Lower lobe of right lung (tissue), 2 donors: Measurements from ENCODE around the gene ATRNL1. TPM values are rescaled to one million over a fixed set of nuclear protein-coding genes. Genes with fewer than 3 reads are reported as not detected.

Experiments
- ATAC-seq, 2 donors: fragments of 200-7000 bp; cut with Tn5 transposase; one replicate each; pipeline ENCODE4 v1.9.1; 2020 to 2022; ENCODE audit warnings: mild to moderate bottlenecking in 2 of 2, moderate library complexity in 2 of 2
- DNase-seq: peaks from one replicate; pipeline ENCODE4 v3.0.0-alpha.2; 2020
- H3K27ac ChIP-seq: fragments of 200-600 bp; one replicate; pipeline ENCODE4 v1.8.0; 2022
- H3K27me3 ChIP-seq: fragments of 200-600 bp; one replicate; pipeline ENCODE4 v1.8.0; 2022; ENCODE audit warnings: low read depth
- H3K36me3 ChIP-seq: fragments of 200-600 bp; one replicate; pipeline ENCODE4 v1.8.0; 2022; ENCODE audit warnings: mild to moderate bottlenecking
- H3K4me1 ChIP-seq: fragments of 200-600 bp; one replicate; pipeline ENCODE4 v1.8.0; 2022
- H3K4me3 ChIP-seq: fragments of 200-600 bp; one replicate; pipeline ENCODE4 v1.8.0; 2022; ENCODE audit warnings: mild to moderate bottlenecking
- H3K9me3 ChIP-seq: fragments of 200-600 bp; one replicate; pipeline ENCODE4 v1.8.0; 2022
- intact Hi-C: fragments of 100-400 bp; cut with DNase I; formaldehyde crosslinking; loops from one replicate; pipeline ENCODE4 v1.11.0; 2022
- total RNA-seq: library from RNA; stranded (reverse); fragmentation: NEBNext Ultra II Directional; extraction: Animal tissue kit (Norgen Biotek cat#: 25700); gene quantifications from one replicate; pipeline ENCODE4 v1.2.1, GENCODE V29; 2021
- TF ChIP-seq, protein P1 (sequence below): fragments of 200-600 bp; IDR thresholded peaks from one replicate; pipeline ENCODE4 v1.8.0; 2022; ENCODE audit warnings: antibody characterized with exemption, mild to moderate bottlenecking
- donor health status: DM: no; HTN: yes; CAD: no; lungs with severe emphysema.

Gene ATRNL1
- total RNA-seq, 1 donor from 2014 or later = 0.92 TPM

DNA sequence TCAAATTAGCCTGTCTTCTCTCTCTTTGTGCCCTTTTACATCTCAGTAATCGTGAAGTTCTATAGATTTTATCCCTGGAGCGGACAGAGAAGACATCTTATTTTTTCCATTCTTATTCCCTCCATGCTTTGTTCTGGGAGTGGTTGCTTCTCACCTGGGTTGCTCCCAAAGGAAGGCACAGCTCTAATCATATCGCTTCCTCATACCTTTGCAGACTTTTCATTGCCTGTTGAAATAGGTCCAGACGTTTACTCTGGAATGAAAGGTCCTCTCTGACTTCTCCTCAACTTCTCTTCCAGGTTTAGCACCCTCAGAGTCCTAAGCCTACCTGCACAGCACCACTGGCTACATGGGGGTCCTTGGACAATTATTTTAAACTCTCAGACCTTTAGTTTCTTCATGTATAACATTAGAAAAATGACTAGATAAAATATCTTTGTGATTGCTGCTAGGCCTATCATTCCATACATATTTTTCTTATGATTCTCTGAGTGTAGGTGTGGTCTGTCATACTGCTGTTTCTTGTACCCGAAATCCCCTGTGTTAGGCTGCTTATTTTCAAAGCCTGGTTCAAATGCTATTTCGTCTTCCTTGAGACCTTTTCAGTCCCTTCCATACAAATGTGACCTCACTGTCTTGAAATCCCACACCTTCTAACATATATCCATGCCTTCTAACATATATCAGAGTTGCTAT is 761.7 kb downstream of the ATRNL1 start:
- TF ChIP-seq, protein P1, sequence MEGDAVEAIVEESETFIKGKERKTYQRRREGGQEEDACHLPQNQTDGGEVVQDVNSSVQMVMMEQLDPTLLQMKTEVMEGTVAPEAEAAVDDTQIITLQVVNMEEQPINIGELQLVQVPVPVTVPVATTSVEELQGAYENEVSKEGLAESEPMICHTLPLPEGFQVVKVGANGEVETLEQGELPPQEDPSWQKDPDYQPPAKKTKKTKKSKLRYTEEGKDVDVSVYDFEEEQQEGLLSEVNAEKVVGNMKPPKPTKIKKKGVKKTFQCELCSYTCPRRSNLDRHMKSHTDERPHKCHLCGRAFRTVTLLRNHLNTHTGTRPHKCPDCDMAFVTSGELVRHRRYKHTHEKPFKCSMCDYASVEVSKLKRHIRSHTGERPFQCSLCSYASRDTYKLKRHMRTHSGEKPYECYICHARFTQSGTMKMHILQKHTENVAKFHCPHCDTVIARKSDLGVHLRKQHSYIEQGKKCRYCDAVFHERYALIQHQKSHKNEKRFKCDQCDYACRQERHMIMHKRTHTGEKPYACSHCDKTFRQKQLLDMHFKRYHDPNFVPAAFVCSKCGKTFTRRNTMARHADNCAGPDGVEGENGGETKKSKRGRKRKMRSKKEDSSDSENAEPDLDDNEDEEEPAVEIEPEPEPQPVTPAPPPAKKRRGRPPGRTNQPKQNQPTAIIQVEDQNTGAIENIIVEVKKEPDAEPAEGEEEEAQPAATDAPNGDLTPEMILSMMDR = no peak
- Histone ChIP-seq H3K4me3 (no peak overlapping the region), H3K4me1 (no peaks in the 10 kb centered on the region), H3K36me3 (no peaks in the 10 kb centered on the region), H3K27ac (no peak overlapping the region), H3K9me3 (no peaks in the 10 kb centered on the region), H3K27me3 (no peaks in the 10 kb centered on the region)
- intact Hi-C loops = no loop called here
- no peak for DNase-seq
- ATAC-seq = no peak

DNA sequence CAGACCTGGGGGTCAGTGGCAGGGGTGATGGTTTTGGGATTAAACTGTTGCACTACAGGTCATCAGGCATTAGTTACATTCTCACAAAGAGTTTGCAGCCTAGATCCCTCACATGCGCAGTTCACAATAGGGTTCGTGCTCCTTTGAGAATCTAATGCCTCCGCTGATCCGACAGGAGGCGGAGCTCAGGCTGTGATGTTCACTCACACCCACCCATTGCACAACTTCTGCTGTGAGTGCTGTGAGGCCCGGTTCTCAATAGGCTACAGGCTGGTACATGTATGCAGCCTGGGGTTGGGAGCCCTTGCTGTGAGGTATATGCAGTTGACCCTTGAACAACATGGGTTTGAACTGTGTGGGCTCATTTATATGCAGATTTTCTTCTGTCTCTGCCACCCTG is 763.4 kb downstream of the ATRNL1 start:
- Histone ChIP-seq H3K9me3 (no peaks in the 10 kb centered on the region), H3K4me3 (no peak overlapping the region), H3K27ac (no peak overlapping the region), H3K4me1 (no peaks in the 10 kb centered on the region), H3K27me3 (no peaks in the 10 kb centered on the region), H3K36me3 (no peaks in the 10 kb centered on the region)
- DNase-seq (no peak), ATAC-seq (no peak)
- intact Hi-C loops = no loop called here
- TF ChIP-seq, protein P1 = no peak

DNA sequence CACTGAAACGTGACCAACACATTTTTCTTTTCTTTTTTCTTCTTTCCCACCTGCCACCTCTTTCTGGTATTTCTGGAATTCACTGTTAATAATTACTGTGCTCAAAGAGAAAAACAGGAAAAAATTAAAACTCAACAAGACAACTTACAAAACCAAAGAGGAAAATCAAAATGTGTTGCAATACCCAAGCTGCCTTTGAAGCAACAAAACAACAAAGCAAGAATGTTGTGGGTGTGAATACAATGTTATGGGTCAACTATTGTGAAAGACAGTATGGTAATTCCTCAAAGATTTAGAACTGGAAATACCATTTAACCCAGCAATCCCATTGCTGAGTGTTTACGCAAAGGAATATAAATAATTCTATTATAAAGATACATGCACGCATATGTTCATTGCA is 764.7 kb downstream of the ATRNL1 start:
- no peaks in the 10 kb centered on the region for H3K27me3 ChIP-seq
- DNase-seq (no peak), ATAC-seq (no peak)
- no peaks in the 10 kb centered on the region for H3K36me3 ChIP-seq
- no peaks in the 10 kb centered on the region for H3K4me1 ChIP-seq
- no peaks in the 10 kb centered on the region for H3K9me3 ChIP-seq
- intact Hi-C loops = no loop called here
- H3K4me3 ChIP-seq = no peak overlapping the region
- H3K27ac ChIP-seq = no peak overlapping the region
- TF ChIP-seq, protein P1 = no peak

DNA sequence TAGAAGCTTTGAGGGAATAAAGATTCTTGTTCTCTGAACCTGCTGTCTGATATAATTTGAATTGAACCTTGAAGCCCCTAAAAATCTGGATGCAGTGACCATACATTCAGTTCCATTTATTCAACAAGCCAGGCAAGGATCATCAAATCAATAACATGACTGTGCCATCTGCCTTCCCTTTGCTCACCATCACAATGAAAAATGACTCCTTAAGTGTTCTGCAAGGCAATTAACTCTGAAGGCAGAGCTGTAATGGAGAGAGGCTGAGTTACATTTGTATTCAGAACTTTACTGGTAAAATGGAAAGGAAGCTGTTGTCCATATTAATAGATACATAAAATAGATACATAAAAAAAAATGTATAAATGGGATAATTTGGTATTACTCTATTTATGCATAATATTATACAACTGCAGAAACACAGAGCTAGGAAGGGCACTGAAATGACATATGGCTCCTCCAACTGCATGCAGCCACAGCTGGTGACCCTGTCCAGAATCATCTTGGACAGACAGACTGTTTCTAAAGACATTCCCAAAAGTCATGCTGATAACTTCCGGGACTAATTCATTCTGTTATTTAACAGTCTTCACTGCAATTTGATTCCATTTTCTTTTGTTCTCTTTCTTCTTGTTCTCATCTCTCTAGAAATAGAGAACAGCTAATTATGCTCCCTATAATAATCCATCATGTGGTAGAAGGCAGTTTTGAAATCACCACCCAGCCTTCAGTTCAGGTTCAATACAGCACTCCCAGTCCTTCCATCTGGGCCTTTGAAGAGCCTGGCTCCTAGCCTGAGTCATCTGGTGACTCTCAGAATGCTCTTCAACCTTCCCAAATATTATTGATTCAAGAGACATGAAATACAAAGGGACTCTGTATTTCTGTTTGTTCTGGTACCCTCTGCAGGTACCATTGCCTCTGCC is 767.3 kb downstream of the ATRNL1 start:
- no peak overlapping the region for H3K27ac ChIP-seq
- ATAC-seq = no peak
- no peaks in the 10 kb centered on the region for H3K4me1 ChIP-seq
- intact Hi-C loops = no loop called here
- H3K4me3 ChIP-seq = no peak overlapping the region
- no peak for DNase-seq
- no peaks in the 10 kb centered on the region for H3K27me3 ChIP-seq
- no peaks in the 10 kb centered on the region for H3K36me3 ChIP-seq
- no peaks in the 10 kb centered on the region for H3K9me3 ChIP-seq
- TF ChIP-seq, protein P1 = no peak

DNA sequence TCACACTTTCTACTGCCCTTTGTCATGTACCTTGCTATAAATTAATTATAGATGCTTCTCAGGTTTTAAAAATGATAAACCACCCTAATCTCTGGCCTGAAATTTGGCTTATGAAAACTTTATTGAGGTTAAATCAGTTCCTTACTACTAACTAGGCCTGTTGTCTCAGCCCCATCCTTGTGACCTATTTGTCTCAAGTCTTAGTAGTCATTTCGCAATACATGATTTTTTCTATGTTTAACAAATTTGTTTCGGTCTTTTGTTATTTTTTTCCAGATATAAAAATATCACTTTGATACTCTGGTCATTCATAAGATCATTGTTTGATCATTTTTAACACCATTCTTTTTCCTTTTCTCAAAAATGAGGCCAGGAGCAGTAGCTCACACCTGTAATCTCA is 768.3 kb downstream of the ATRNL1 start:
- Histone ChIP-seq H3K9me3 (no peaks in the 10 kb centered on the region), H3K4me1 (no peaks in the 10 kb centered on the region)
- intact Hi-C loops = no loop called here

More for the DNA sequence above, 768.3 kb downstream of the ATRNL1 start:
- DNase-seq (no peak), ATAC-seq (no peak)
- Histone ChIP-seq H3K36me3 (no peaks in the 10 kb centered on the region), H3K27ac (no peak overlapping the region), H3K4me3 (no peak overlapping the region), H3K27me3 (no peaks in the 10 kb centered on the region)
- TF ChIP-seq, protein P1 = no peak
